IPS-NIHi11 (cell line): ENCODE results near the gene TIPRL.
"Not testable (repeated sequence)": the region's sequence is repeated elsewhere in the genome, so short reads cannot be mapped to it uniquely, and the experiment has no call there.

Experiments used
- DNase-seq: peaks from one replicate; pipeline ENCODE4 v3.0.0; 2012; ENCODE audit warnings: mixed read lengths, low spot score

Gene TIPRL

DNA sequence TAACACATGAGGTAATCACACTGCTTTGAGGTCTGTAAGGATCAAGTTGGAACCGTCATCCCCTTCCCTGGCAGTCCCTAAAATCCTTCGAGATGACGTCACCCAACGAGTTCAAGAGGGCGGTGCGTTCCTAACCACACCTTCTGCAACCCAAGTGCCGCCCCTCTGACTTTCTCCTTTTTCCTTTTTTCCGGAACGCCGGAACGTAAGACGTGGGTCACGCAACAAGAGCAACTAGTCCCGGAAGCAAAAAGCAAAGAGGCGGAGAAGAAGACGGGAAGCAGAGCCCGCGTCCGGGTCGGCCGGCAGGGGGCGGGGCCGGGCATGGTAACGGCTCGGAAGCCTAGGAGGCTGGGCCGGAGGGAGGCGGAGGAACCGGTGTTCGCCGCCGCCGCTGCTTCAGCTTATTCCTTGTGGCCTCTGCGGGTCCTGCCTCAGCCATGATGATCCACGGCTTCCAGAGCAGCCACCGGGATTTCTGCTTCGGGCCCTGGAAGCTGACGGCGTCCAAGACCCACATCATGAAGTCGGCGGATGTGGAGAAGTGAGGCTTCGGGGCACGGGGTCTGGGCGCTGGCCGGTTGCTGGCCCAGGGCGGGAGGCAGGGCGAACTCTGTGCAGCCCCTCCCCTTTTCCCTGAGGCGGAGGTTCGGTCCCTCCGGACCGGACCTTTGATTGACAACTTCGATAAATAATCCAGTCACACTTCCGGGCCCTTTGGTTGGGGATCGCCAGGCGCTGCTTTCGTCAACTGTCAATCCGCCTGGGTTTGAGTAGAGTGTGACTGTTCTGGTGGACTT, at the start of gene TIPRL:
Gene TIPRL (plus strand): TSS at position 325 of the 800 bp plus-strand sequence. CDS start 116 bp downstream, at position 441.
- peak; percentile 92 for DNase-seq

DNA sequence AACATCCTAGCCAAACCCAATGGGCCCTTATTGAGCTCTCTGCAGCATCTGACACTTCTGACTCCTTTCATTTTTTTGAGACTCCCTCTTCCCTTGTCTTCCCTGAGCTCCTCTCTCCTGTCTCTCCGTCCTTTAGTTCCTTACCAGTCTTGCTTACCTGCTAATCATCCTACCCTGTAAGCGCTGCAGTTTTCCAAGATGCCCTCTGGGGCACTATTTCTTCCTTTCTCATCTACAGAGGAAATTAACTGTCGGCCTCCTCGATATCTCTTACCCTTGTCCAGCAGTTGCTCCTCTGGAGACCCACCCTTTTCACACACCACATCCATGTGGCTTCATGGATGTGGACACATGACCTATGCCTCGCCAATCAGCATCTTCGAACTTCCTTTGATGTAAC, 48.8 kb upstream of the TIPRL start:
- no peak for DNase-seq

- DNase-seq: no peak
These were observed 44.6 kb upstream of the TIPRL start for GRCh38 chr1:168134132-168134531.

GRCh38 chr1:168134642-168135041, 44.1 kb upstream of the TIPRL start:
- no peak for DNase-seq

GRCh38 chr1:168135116-168135920, 43.4 kb upstream of the TIPRL start:
- DNase-seq: no peak

DNA sequence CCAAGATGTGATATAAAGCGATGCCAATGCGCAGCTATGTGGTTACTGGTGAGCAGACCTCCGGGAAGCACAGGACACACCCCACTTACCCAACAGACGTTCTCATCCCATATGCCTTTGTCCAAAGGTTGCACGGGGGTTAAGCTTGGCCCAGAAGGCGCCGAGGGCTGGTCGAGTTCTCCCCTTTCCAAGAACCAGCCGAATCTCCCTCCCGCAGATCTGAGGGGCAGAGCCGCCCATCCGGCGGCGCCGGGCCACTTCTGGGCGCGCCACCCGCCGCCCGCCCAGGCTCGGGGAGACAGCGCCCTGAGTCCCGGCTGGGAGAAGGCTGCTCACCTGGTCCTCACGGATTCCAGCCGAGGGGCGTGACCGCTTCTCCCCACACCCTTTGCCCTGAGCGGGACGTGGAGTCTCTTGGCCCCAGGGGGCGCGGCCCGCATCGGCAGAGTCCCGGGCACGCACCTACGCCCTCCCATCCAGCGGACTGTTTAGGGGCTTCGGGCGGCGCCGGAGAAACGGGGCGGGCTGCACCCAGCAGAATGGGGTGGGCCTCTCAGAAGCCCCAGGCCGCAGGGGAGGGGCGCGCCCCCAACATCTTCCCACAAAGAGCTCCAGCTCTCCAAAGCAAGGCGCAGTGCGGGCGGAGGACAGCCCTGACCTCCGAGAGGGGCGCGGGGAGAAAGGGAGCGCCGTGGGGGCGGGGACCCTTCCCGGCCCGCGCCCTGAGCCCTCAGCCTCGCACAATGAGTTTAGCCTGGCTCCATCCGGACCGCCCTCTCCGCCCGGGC, 42.6 kb upstream of the TIPRL start:
- peak; percentile 48 for DNase-seq

GRCh38 chr1:168136709-168137514, 41.9 kb upstream of the TIPRL start, which contains the start of gene GPR161:
TSS of gene GPR161 (minus strand) at chr1:168136930. CDS start at chr1:168104850, 32,080 bp downstream.
- DNase-seq: peak; percentile 70

DNA sequence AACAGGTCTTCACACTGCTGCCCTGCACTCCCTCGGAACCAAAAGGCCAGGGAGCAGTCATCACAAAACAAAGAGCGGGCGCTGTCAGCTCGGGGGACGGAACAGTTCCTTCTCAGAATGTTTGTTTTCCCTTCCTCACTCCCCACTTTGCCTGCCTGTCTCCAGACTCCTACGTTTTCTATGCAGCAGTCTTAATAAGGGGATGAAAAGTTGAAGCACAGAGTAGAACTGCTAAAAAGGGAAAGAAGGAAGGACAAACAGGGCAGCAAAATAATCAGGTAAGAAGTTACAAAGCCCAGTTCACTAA, 41.3 kb upstream of the TIPRL start:
- no peak for DNase-seq

DNA sequence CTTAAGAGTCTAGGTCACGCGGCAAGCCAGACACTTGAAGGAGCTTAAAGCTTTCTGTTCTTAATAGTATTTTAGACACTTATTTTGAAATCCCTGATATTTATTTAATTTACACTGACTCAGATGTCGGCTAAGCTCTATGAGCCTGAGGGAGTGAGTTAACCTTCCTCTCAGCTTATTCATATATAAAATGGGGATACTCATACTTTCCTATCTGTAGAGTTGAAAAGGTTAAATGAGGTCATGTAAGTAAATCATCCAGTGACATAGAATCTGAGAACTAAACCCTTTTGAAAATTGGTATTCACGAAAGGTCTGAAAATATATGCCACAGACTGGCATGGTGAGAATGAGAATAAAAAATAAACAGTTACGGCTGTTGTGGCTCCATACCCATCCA, 40.6 kb upstream of the TIPRL start:
- no peak for DNase-seq

DNA sequence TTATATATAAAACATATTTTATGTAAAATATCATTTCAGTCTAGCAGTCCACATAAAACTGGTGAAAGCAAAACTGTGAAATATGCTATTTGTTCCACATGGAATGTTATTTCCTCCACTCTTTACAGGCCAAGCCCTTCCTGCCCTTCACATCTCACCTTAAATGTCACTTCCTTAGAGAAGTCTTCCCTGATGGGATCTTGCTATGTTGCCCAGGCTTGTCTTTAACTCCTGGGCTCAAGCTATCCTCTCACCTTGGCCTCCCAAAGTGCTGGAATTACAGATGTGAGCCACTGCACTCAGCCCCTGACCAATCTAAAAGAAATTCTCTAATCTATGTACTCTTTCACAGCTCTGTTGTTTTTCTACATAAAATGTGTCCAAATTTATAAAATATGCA, 39.7 kb upstream of the TIPRL start:
- DNase-seq: no peak

DNA sequence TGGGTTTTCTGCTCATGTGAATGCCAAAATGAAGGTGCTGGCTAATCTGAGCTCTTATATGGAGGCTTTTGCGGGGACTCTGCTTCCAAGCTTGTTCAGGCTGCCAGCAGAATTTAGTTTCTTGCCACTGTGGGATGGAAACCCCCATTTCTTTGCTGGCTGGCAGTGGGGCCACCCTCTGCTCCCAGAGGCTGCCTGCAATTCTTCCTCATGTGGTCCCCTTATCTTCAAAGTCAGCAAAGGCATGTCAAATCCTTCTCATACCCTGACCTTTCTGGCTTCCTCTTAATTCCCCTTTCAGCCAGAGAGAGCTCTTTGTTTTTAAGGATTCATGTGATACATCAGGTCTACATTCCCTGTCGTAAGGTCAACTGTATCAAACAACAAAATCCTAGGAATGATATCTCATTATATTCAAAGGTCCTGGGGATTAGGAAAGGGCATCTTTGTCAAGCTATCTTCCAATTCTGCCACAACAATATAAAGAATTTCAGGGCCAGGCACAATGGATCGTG, 36.8 kb upstream of the TIPRL start:
- DNase-seq: no peak

DNA sequence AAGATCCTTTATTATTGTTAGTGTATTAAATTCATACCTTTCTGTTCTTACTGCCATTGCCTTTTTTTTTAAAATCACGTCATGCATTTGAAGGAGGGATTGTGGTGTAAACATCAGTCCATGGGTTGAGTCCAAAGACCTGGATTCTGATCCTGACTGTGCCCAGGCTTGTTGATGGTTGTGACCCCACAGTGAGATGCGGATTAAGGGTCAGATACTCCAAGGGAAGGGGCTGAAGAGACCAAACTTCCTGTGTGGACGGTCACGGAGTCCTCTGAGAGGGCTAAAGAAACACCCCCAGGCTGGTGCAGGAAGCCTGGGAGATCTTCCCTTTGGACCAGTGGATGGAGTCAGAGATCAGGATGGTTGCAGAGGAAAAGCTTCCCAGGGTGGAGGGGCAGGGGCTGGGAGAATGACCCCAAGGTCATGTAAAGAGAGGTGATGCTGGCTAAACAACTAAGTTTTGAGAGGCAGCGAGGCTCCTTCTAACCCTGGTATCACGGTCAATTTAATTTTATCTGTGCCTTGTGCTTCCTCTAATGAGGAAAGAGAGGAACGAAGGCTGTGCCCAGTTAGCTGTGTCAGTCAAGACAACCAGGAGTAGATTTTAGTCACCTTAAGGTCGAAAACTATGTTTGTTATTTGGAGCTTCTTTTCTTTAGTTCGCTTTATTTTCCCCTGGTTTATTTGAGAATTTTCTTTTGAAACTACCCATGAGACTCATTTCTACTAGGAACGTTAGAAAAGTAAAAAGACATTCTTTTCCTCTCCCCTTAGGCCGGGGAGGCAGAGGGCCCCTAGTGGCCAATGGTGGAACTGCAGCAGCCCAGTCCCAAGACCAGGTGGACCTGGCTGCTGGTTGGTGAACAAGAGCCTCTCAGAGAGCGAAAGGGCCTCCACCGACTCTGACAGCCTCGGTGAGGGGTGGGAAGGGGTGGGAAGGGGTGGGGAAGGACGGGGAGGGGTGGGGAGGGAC, 33.3 kb upstream of the TIPRL start:
- DNase-seq: peak; percentile 94

GRCh38 chr1:168146160-168146539, 32.6 kb upstream of the TIPRL start:
- DNase-seq: no peak

- DNase-seq: no peak
These were observed 32.1 kb upstream of the TIPRL start for GRCh38 chr1:168146626-168147025.

DNA sequence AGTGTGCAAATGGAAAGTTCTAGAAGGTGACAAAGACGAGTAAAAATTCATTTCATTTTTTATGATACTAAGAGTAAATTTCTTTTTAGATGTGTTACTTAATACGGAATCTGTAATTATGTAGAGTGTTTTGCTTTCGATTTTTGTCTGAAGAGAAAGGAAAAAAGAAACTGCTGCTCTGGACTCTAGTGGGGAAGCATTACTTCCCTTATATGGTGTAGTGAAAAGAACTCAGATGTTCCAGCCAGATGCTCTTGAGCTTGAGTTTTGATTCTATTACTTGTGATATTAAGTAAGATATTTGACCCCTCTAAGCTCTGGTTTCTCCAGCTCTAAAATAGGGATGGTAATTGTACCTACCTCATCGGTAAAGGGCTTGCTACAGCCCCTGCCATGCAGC, 29.8 kb upstream of the TIPRL start:
- DNase-seq: no peak

DNA sequence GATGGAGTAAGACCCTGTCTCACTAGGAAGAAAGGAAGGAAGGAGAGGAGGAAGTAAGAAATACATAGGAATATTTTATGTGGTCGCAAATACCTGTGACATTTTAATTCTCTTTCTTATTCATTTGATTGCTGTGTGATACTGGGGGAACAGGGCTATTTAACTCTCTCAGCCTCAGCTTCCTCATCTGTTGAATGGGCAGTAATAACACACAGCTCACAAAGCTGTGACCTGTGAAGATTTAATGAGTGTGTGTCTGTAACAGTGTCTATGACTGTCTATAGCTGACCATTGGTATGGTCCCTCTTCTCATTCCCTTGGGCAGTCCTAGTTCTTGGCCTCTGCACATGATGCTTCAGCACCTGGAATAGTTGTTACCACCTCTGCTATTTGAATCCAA, 28.5 kb upstream of the TIPRL start:
- no peak for DNase-seq

GRCh38 chr1:168151935-168152334, 26.8 kb upstream of the TIPRL start:
- no peak for DNase-seq

DNA sequence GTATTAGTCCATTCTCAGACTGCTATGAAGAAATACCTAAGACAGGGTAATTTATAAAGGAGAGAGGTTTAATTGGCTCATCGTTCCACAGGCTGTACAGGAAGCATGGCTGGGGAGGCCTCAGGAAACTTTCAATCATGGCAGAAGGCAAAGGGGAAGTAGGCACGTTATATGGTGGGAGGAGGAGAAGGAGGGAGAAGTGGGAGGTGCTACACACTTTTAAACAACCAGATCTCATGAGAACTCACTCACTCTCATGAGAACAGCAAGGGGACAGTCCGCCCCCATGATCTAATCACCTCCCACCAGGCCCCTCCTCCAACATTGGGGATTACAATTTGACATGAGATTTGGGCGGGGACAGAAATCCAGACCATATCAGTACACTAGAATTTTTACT, 24.1 kb upstream of the TIPRL start:
- DNase-seq: not testable (repeated sequence)

DNA sequence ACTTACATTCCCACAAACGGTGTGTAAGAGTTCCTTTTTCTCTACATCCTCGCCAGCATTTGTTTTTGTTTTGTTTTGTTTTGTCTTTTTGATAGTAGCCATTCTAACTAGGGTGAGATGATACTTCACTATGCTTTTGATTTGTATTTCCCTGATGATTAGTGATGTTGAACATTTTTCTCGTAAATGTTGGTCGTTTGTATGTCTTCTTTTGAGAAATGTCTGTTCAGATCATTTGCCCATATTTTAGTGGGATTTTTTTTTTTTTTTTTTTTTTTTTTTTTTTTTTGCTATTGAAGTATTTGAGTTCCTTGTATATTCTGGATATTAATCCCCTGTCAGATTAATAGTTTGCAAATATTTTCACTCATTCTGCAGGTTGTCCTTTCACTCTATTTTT, 22.9 kb upstream of the TIPRL start:
- DNase-seq: no peak

DNA sequence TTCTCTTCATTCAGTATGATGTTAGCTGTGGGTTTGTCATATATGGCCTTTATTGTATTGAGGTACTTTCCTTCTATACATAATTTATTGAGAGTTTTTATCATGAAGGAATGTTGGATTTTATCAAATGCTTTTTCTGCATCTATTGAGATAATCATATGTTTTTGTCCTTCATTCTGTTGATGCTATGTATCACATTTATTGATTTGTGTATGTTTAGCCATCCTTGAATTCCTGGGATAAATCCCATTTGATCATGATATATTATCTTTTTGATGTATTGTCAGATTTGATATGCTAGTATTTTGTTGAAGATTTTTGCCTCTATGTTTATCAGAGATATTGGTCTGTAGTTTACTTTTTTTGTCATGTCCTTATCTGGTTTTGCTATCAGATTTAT, 21.1 kb upstream of the TIPRL start:
- DNase-seq: no peak
